H9 (cell line): ENCODE measurements around the gene VAMP3. TPM values are rescaled to one million over a fixed set of nuclear protein-coding genes. Genes with fewer than 3 reads are reported as not detected.

Source experiments
- DNase-seq: peaks from one replicate; pipeline ENCODE4 v3.0.0-alpha.2; 2017
- H2AFZ ChIP-seq: one replicate; pipeline ENCODE4 v1.6.1; 2013; ENCODE audit warnings: mild to moderate bottlenecking, low read length, control low read depth, moderate library complexity
- H2AK5ac ChIP-seq: 2 replicates; pipeline ENCODE4 v1.6.1; 2013; ENCODE audit warnings: low read length, control low read depth, mixed read lengths; ENCODE audit not compliant: insufficient read length
- H2BK120ac ChIP-seq: one replicate; pipeline ENCODE4 v1.6.1; 2013; ENCODE audit warnings: low read depth, mild to moderate bottlenecking, low read length, control low read depth, inconsistent platforms; ENCODE audit not compliant: poor library complexity, severe bottlenecking
- H2BK12ac ChIP-seq: 2 replicates; pipeline ENCODE4 v1.6.1; 2013; ENCODE audit warnings: low read length, control low read depth, mixed read lengths, low read depth; ENCODE audit not compliant: insufficient read length
- H2BK15ac ChIP-seq: 2 replicates; pipeline ENCODE4 v1.6.1; 2013; ENCODE audit warnings: low read depth, low read length, control low read depth
- H2BK20ac ChIP-seq: one replicate; pipeline ENCODE4 v1.6.1; 2013; ENCODE audit warnings: low read depth, mild to moderate bottlenecking, low read length, control low read depth, inconsistent platforms; ENCODE audit not compliant: poor library complexity, severe bottlenecking
- H2BK5ac ChIP-seq: 2 replicates; pipeline ENCODE4 v1.6.1; 2013; ENCODE audit warnings: low read length, control low read depth, mixed read lengths; ENCODE audit not compliant: insufficient read length
- H3K14ac ChIP-seq: 2 replicates; pipeline ENCODE4 v1.6.1; 2013; ENCODE audit warnings: low read length, control low read depth; ENCODE audit not compliant: insufficient read depth
- H3K18ac ChIP-seq: 2 replicates; pipeline ENCODE4 v1.6.1; 2013; ENCODE audit warnings: low read depth, mild to moderate bottlenecking, mixed read lengths, low read length, control low read depth; ENCODE audit not compliant: insufficient read length
- H3K23ac ChIP-seq: 2 replicates; pipeline ENCODE4 v1.6.1; 2013; ENCODE audit warnings: low read length, control low read depth, mixed read lengths, low read depth; ENCODE audit not compliant: insufficient read length
- H3K23me2 ChIP-seq: 2 replicates; pipeline ENCODE4 v1.6.1; 2013; ENCODE audit warnings: low read depth, mild to moderate bottlenecking, mixed read lengths, low read length, control low read depth; ENCODE audit not compliant: insufficient read length, poor library complexity, severe bottlenecking
- H3K27ac ChIP-seq: 2 replicates; pipeline ENCODE4 v1.5.1; 2013; ENCODE audit warnings: low read length, control low read depth, mixed read lengths, low read depth; ENCODE audit not compliant: insufficient read length
- H3K27me3 ChIP-seq: 2 replicates; pipeline ENCODE4 v1.6.1; 2013; ENCODE audit warnings: low read length, control low read depth, inconsistent platforms; ENCODE audit not compliant: insufficient read depth
- H3K4ac ChIP-seq: 2 replicates; pipeline ENCODE4 v1.6.1; 2013; ENCODE audit warnings: low read depth, mild to moderate bottlenecking, control low read depth, inconsistent platforms, low read length, moderate library complexity
- H3K4me1 ChIP-seq: 2 replicates; pipeline ENCODE4 v1.6.1; 2013; ENCODE audit warnings: low read length, control low read depth, inconsistent platforms; ENCODE audit not compliant: insufficient read depth
- H3K4me2 ChIP-seq: 2 replicates; pipeline ENCODE4 v1.6.1; 2013; ENCODE audit warnings: low read length, control low read depth, mixed read lengths; ENCODE audit not compliant: insufficient read length, insufficient read depth
- H3K56ac ChIP-seq: 2 replicates; pipeline ENCODE4 v1.6.1; 2013; ENCODE audit warnings: low read depth, mild to moderate bottlenecking, mixed read lengths, low read length, control low read depth; ENCODE audit not compliant: insufficient read length
- H3K79me1 ChIP-seq: 2 replicates; pipeline ENCODE4 v1.6.1; 2013; ENCODE audit warnings: low read depth, mild to moderate bottlenecking, moderate library complexity, low read length, control low read depth, inconsistent platforms; ENCODE audit not compliant: insufficient read depth, poor library complexity, severe bottlenecking
- H3K79me2 ChIP-seq: 2 replicates; pipeline ENCODE4 v1.6.1; 2013; ENCODE audit warnings: low read length, control low read depth, inconsistent platforms; ENCODE audit not compliant: insufficient read depth
- H3K9ac ChIP-seq: 2 replicates; pipeline ENCODE4 v1.6.1; 2013; ENCODE audit warnings: low read length, control low read depth, mixed read lengths; ENCODE audit not compliant: insufficient read length; ENCODE audit errors: extremely low read depth
- H3K9me3 ChIP-seq: one replicate; pipeline ENCODE4 v1.6.1; 2013; ENCODE audit warnings: low read depth, low read length, inconsistent platforms; ENCODE audit not compliant: control insufficient read depth
- H3T11ph ChIP-seq: one replicate; pipeline ENCODE4 v1.6.1; 2013; ENCODE audit warnings: mild to moderate bottlenecking, low read length, control low read depth, inconsistent platforms
- H4K20me1 ChIP-seq: one replicate; pipeline ENCODE4 v1.6.1; 2013; ENCODE audit not compliant: control insufficient read depth, insufficient read length, insufficient read depth
- H4K5ac ChIP-seq: 2 replicates; pipeline ENCODE4 v1.6.1; 2013; ENCODE audit warnings: low read depth, mild to moderate bottlenecking, mixed read lengths, low read length, control low read depth; ENCODE audit not compliant: insufficient read length
- H4K8ac ChIP-seq: replicated peaks from 2 replicates; pipeline ENCODE4 v1.6.1; 2013; ENCODE audit warnings: low read length, control low read depth, mixed read lengths, low read depth; ENCODE audit not compliant: insufficient read length
- H4K91ac ChIP-seq: 2 replicates; pipeline ENCODE4 v1.6.1; 2013; ENCODE audit warnings: low read depth, mild to moderate bottlenecking, moderate library complexity, mixed read lengths, low read length, control low read depth; ENCODE audit not compliant: insufficient read length
- H3K27ac Mint-ChIP-seq, 3 experiments: 2 replicates in 2 of 3; 3 replicates in 1 of 3; pipeline ENCODE4 v1.8.0; 2020 to 2021; ENCODE audit warnings: mixed read lengths in 3 of 3, mild to moderate bottlenecking in 1 of 3, moderate library complexity in 1 of 3
- H3K27me3 Mint-ChIP-seq: 2 replicates; pipeline ENCODE4 v1.8.0; 2021; ENCODE audit warnings: low read depth, mild to moderate bottlenecking, moderate library complexity, mixed read lengths
- H3K36me3 Mint-ChIP-seq, 3 experiments: 2 replicates in 2 of 3; 3 replicates in 1 of 3; pipeline ENCODE4 v1.8.0; 2020 to 2021; ENCODE audit warnings: low read depth in 3 of 3, mixed read lengths in 3 of 3; ENCODE audit not compliant: insufficient read depth in 1 of 3
- H3K4me1 Mint-ChIP-seq, 2 experiments: 2 replicates each; pipeline ENCODE4 v1.8.0; 2020; ENCODE audit warnings: mixed read lengths in 2 of 2
- H3K4me3 Mint-ChIP-seq, 2 experiments: 2 replicates in 1 of 2; 3 replicates in 1 of 2; pipeline ENCODE4 v1.8.0; 2020 to 2021; ENCODE audit warnings: mild to moderate bottlenecking in 2 of 2, mixed read lengths in 2 of 2, moderate library complexity in 1 of 2
- H3K9me3 Mint-ChIP-seq, 2 experiments: 2 replicates in 1 of 2; 3 replicates in 1 of 2; pipeline ENCODE4 v1.8.0; 2020; ENCODE audit warnings: mild to moderate bottlenecking in 2 of 2, mixed read lengths in 2 of 2, moderate library complexity in 1 of 2
- CTCF ChIP-seq: fragments of 200-600 bp; sonication (generic); conservative IDR thresholded peaks from 3 replicates; pipeline ENCODE4 v1.8.0; 2021; ENCODE audit warnings: antibody characterized with exemption, mild to moderate bottlenecking
- WGBS: extraction: QIAGEN DNeasy Blood & Tissue Kit; methylation state at CpG from one replicate; pipeline ENCODE4 v1.1.7; 2013; ENCODE audit warnings: missing lambda C conversion rate, low lambda C conversion rate, mixed read lengths; ENCODE audit not compliant: insufficient read length; ENCODE audit errors: extremely low coverage; 5-methylcytosine and 5-hydroxymethylcytosine counted together
- total RNA-seq: library from RNA; stranded (reverse); gene quantifications from 2 replicates; pipeline ENCODE4 v1.2.1, GENCODE V29; 2021

VAMP3 gene
- total RNA-seq, 1 experiment from 2014 or later, result 42.9 TPM

GRCh38 chr1:7767176-7767575, 3.9 kb upstream of the VAMP3 start:
- H4K8ac ChIP-seq, result no peak overlapping the region
- no peak overlapping the region for H2AK5ac ChIP-seq
- Mint-ChIP-seq H3K36me3 (0 out of 7 replicates have a peak, but pooled peaks cover 0 to 2% (median 0%) of the 10 kb centered on the region in 3 experiments), H3K9me3 (no peaks in the 10 kb centered on the region; a peak in 1 of 5 replicates), H3K27me3 (no peaks in the 10 kb centered on the region), H3K4me3 (no peak overlapping the region), H3K27ac (no peak overlapping the region), H3K4me1 (peaks cover 8 to 13% of the 10 kb centered on the region in 2 experiments)
- WGBS, result no CpG with 5 or more reads among the region's 4 CpGs
- H2BK15ac ChIP-seq, result no peak overlapping the region
- no peak overlapping the region for H2BK20ac ChIP-seq
- no peak overlapping the region for H3K14ac ChIP-seq
- H3K9ac ChIP-seq, result no peak overlapping the region
- H3K9me3 ChIP-seq, result no peaks in the 10 kb centered on the region
- peaks cover 5% of the 10 kb centered on the region for H3K79me1 ChIP-seq
- H2BK120ac ChIP-seq, result no peak overlapping the region
- no peak overlapping the region for H2BK12ac ChIP-seq
- no peak for TF ChIP-seq CTCF
- no peak overlapping the region for H3T11ph ChIP-seq
- no peak overlapping the region for H4K91ac ChIP-seq
- H2AFZ ChIP-seq, result no peak overlapping the region
- H3K23me2 ChIP-seq, result peaks cover 7% of the 10 kb centered on the region
- no peak overlapping the region for H3K4ac ChIP-seq
- H3K4me1 ChIP-seq, result peaks cover 3% of the 10 kb centered on the region; the same call in 1 of the 2 replicates
- H3K79me2 ChIP-seq, result peaks cover 2% of the 10 kb centered on the region; the same call in 1 of the 2 replicates
- no peak for DNase-seq
- no peaks in the 10 kb centered on the region for H4K20me1 ChIP-seq
- no peak overlapping the region for H3K56ac ChIP-seq
- H4K5ac ChIP-seq, result no peak overlapping the region
- no peak overlapping the region for H3K18ac ChIP-seq
- no peaks in the 10 kb centered on the region for H3K27me3 ChIP-seq
- H3K27ac ChIP-seq, result no peak overlapping the region
- no peak overlapping the region for H3K4me2 ChIP-seq
- no peak overlapping the region for H3K23ac ChIP-seq
- no peak overlapping the region for H2BK5ac ChIP-seq
